ENCODE results near the gene SCARF1.

Gene SCARF1

DNA sequence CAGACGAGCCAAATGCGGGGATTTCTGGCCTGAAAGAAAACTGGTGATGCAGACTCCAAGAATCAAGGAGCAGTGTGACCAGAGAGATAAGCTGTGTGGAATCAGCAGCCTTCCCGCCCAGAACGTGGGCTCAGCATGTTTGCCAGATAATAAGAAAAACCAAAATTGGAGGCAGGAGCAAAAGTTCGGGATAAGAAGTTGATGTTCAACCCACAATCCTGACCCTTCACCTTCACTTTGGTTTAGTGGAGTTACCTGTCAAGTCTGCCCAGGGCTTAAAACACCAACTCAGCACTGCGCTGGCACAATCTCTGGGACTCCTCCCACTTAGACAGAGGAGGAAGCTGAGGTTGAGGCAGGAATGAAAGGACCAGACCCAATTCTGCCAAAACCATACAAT is 20.0 kb downstream of the SCARF1 start:
- H3K4me1 Mint-ChIP-seq = peaks cover 32% of the 10 kb centered on the region
- H3K36me3 Mint-ChIP-seq = peaks cover 14% of the 10 kb centered on the region
- H3K27ac Mint-ChIP-seq = no peak overlapping the region
- no peak for DNase-seq (ENCODE audit: low spot score in 2 of 2)
- ATAC-seq = no peak
- no peak overlapping the region for H3K4me3 Mint-ChIP-seq
- H3K9me3 Mint-ChIP-seq = no peaks in the 10 kb centered on the region

GRCh38 chr17:1625053-1625452 is 20.5 kb downstream of the SCARF1 start:
- Mint-ChIP-seq H3K9me3 (no peaks in the 10 kb centered on the region), H3K36me3 (peaks cover 14% of the 10 kb centered on the region)
- ATAC-seq = no peak

DNA sequence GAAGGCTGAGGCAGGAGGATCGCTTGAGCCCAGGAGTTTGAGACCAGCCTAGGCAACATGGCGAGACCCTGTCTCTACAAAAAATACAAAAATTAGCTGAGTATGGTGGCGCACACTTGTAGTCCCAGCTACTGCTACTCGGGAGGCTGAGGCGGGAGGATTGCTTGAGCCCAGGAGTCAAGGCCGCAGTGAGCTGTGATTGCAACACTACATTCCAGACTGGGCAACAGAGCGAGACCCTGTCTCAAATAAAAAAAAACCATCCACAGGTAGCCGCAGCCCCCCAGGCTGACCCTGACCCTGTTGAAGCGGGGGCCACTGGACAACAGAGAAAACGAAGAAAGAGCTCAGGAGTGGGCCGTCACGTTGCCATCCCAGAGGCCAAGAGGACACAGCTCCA is 20.9 kb downstream of the SCARF1 start:
- no peak for DNase-seq (ENCODE audit: low spot score in 2 of 2)
- Mint-ChIP-seq H3K9me3 (no peaks in the 10 kb centered on the region), H3K36me3 (peaks cover 14% of the 10 kb centered on the region), H3K4me3 (no peak overlapping the region), H3K27ac (no peak overlapping the region), H3K4me1 (peaks cover 23% of the 10 kb centered on the region)
- ATAC-seq = no peak

More at GRCh38 chr17:1625053-1625452, 20.5 kb downstream of the SCARF1 start:
- no peak for DNase-seq (ENCODE audit: low spot score in 2 of 2)
- H3K4me1 Mint-ChIP-seq = peaks cover 27% of the 10 kb centered on the region
- no peak overlapping the region for H3K27ac Mint-ChIP-seq
- no peak overlapping the region for H3K4me3 Mint-ChIP-seq

GRCh38 chr17:1623057-1623630 is 22.4 kb downstream of the SCARF1 start:
- DNase-seq (ENCODE audit: low spot score in 2 of 2) (no peak), ATAC-seq (no peak)
- Mint-ChIP-seq H3K9me3 (no peaks in the 10 kb centered on the region), H3K4me1 (peaks cover 11% of the 10 kb centered on the region), H3K36me3 (peaks cover 6% of the 10 kb centered on the region), H3K4me3 (no peak overlapping the region), H3K27ac (no peak overlapping the region)

DNA sequence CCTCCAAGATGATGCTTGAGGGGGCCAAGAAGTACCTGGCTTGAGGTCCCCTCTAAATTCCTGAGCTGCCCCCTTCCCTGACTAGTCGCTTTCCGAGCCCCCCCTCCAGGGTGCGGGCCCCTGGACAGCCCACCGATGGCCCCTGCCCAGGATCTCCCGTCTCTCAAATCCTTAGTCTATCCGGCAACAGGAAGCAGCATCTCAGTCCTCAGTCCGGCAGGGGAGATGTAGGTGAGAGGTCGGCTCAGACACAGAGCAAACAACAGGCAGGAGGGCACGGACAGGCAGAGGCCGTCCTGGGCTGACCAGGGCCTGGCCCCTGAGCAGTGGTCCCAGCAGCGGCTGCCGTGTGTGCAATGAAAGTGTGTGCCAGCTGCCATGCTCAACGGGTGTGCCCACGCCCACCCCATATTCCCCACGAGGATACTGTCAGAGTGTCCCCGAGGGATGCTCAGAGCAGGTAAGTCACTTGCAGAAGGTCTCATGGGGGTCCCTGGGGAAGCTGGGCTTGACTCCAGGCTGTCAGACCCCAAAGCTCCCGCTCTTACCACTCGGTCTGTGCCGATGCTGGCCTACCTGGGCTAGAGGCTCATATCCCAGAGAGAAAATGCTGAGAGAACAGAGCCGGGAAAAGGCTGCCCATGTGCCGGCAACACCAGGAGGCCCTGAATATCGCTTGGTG is 24.1 kb downstream of the SCARF1 start:
- H3K36me3 Mint-ChIP-seq = peaks cover 6% of the 10 kb centered on the region
- DNase-seq (ENCODE audit: low spot score in 2 of 2) = no peak
- no peak for ATAC-seq
- H3K4me3 Mint-ChIP-seq = no peak overlapping the region
- no peak overlapping the region for H3K27ac Mint-ChIP-seq
- H3K4me1 Mint-ChIP-seq = no peaks in the 10 kb centered on the region
- H3K9me3 Mint-ChIP-seq = no peaks in the 10 kb centered on the region

GRCh38 chr17:1620486-1620885 is 25.0 kb downstream of the SCARF1 start:
- no peak overlapping the region for H3K4me3 Mint-ChIP-seq
- no peak overlapping the region for H3K27ac Mint-ChIP-seq
- no peaks in the 10 kb centered on the region for H3K9me3 Mint-ChIP-seq
- ATAC-seq (no peak), DNase-seq (ENCODE audit: low spot score in 2 of 2) (no peak)
- H3K4me1 Mint-ChIP-seq = no peaks in the 10 kb centered on the region
- H3K36me3 Mint-ChIP-seq = no peaks in the 10 kb centered on the region

DNA sequence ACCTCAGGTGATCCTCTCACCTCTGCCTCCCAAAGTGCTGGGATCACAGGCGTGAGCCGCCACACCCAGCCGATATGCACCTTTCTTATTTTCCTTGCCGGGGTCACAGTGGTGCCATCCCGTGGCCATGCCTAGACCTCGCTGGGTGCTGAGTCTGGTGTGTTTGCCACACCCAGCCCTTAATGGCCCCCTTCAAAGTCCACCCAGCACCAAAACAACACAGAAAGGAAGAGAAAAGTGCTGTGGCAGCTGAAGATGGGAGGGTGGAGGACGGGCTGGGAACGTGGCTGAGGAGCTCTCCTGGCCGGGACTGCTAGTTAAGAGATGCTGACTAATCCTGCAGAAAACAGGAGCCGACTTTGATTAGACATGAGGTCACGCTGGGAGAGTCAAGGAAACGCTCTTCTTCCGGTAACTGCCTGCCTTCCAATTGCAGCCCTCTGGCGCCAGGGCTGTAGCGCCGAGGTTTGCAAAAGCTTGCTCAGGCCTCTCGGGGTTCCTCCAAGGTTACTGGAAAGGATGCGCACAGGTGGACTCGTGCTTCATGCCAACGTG is 27.8 kb downstream of the SCARF1 start:
- Mint-ChIP-seq H3K4me3 (no peak overlapping the region), H3K27ac (peak overlapping the region; percentile 42), H3K9me3 (no peaks in the 10 kb centered on the region), H3K36me3 (no peaks in the 10 kb centered on the region), H3K4me1 (peaks cover 6% of the 10 kb centered on the region)
- DNase-seq (ENCODE audit: low spot score in 2 of 2) = no peak
- no peak for ATAC-seq

DNA sequence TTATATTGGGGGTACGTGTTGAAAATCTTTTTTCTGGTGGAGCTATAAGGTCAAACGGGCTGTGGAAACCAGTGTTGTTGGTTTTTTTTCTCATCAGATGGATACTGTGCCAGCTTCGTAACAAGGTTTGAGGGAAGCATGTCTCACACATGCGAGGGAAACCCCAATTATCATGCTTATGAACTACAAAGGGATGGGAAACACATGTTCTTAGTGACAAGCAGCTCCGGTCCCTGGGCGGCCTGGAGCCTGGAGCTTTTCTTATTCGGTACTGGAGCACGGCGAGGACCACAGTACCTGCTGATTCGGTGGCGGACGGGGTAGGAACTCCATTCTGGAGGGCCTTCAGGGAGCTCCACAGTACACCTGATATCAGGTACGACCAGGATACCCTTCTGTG is 29.4 kb downstream of the SCARF1 start:
- Mint-ChIP-seq H3K9me3 (no peaks in the 10 kb centered on the region), H3K4me1 (peaks cover 6% of the 10 kb centered on the region), H3K4me3 (no peak overlapping the region), H3K27ac (no peak overlapping the region), H3K36me3 (no peaks in the 10 kb centered on the region)
- ATAC-seq = no peak
- DNase-seq (ENCODE audit: low spot score in 2 of 2) = no peak

GRCh38 chr17:1612400-1612799 is 33.1 kb downstream of the SCARF1 start:
- Mint-ChIP-seq H3K9me3 (no peaks in the 10 kb centered on the region), H3K36me3 (peaks cover 11% of the 10 kb centered on the region), H3K4me1 (peaks cover 21% of the 10 kb centered on the region), H3K27ac (no peak overlapping the region), H3K4me3 (no peak overlapping the region)
- ATAC-seq = no peak
- DNase-seq (ENCODE audit: low spot score in 2 of 2) = no peak

- Mint-ChIP-seq H3K36me3 (peaks cover 16% of the 10 kb centered on the region), H3K27ac (no peak overlapping the region), H3K9me3 (no peaks in the 10 kb centered on the region), H3K4me3 (no peak overlapping the region), H3K4me1 (peaks cover 28% of the 10 kb centered on the region)
- DNase-seq (ENCODE audit: low spot score in 2 of 2) = no peak
- ATAC-seq = no peak
These were observed 33.8 kb downstream of the SCARF1 start for GRCh38 chr17:1611715-1612114.

GRCh38 chr17:1608676-1609075 is 36.9 kb downstream of the SCARF1 start:
- H3K9me3 Mint-ChIP-seq = no peaks in the 10 kb centered on the region
- peaks cover 34% of the 10 kb centered on the region for H3K4me1 Mint-ChIP-seq
- H3K36me3 Mint-ChIP-seq = peaks cover 16% of the 10 kb centered on the region
- DNase-seq (ENCODE audit: low spot score in 2 of 2) (no peak), ATAC-seq (no peak)
- peak overlapping the region; percentile 55 for H3K4me3 Mint-ChIP-seq
- H3K27ac Mint-ChIP-seq = peak overlapping the region; percentile 95

- Mint-ChIP-seq H3K9me3 (no peaks in the 10 kb centered on the region), H3K27ac (peak overlapping the region; percentile 95), H3K36me3 (peaks cover 16% of the 10 kb centered on the region), H3K4me1 (peaks cover 34% of the 10 kb centered on the region), H3K4me3 (peak overlapping the region; percentile 55)
- DNase-seq (ENCODE audit: low spot score in 2 of 2) (no peak), ATAC-seq (peak; percentile 19)
These were observed 37.6 kb downstream of the SCARF1 start for GRCh38 chr17:1607971-1608320.

- H3K9me3 Mint-ChIP-seq = no peaks in the 10 kb centered on the region
- no peak for DNase-seq (ENCODE audit: low spot score in 2 of 2)
- peak overlapping the region; percentile 95 for H3K27ac Mint-ChIP-seq
- ATAC-seq = no peak
- peak overlapping the region; percentile 55 for H3K4me3 Mint-ChIP-seq
- H3K4me1 Mint-ChIP-seq = peaks cover 34% of the 10 kb centered on the region
- peaks cover 16% of the 10 kb centered on the region for H3K36me3 Mint-ChIP-seq
These were observed 39.1 kb downstream of the SCARF1 start for GRCh38 chr17:1606352-1606985.

- no peak for DNase-seq (ENCODE audit: low spot score in 2 of 2)
- Mint-ChIP-seq H3K27ac (peak overlapping the region; percentile 95), H3K36me3 (peaks cover 16% of the 10 kb centered on the region), H3K4me1 (peaks cover 34% of the 10 kb centered on the region), H3K9me3 (no peaks in the 10 kb centered on the region), H3K4me3 (peak overlapping the region; percentile 55)
- no peak for ATAC-seq
These were observed 39.7 kb downstream of the SCARF1 start for GRCh38 chr17:1605681-1606351.

DNA sequence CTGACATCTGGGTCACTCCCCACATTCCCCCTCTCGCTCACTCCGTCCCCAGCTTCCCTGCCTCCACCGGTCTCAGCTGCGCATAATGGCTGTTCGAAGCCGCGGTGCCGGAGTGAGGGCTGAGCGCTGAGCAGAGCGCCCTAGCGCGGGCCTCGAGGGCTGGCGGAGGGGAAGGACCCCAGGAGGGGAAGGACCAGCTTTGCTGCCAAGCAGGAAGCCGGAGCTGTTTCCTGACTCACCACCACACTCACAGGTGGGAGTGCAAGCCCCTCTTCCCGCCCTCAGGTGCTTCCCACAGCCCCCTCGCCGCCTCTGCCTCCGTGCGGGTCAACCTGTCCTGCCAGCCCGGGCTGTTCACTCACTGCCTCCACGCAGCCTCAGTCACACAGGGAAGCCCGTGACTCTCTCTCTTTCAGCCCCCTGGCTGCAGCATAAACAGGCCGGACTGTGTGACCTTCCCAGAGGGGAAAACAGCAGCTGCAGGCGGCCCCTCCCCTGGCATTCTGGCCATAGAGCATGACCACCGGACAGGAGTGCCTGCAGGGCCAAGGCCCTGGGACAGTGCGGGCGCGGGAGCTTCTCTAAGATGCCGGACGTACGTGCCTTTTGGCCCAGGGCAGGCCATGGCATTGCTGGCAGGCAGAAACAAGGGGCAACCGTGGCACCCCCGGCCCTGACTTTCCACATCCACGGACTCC is 40.6 kb downstream of the SCARF1 start:
- no peak for ATAC-seq
- no peak for DNase-seq (ENCODE audit: low spot score in 2 of 2)
- no peaks in the 10 kb centered on the region for H3K9me3 Mint-ChIP-seq
- peaks cover 16% of the 10 kb centered on the region for H3K36me3 Mint-ChIP-seq
- H3K4me1 Mint-ChIP-seq = peaks cover 34% of the 10 kb centered on the region
- peak overlapping the region; percentile 56 for H3K27ac Mint-ChIP-seq
- peak overlapping the region; percentile 18 for H3K4me3 Mint-ChIP-seq
